Hepatocyte (in vitro differentiated cells): Measurements from ENCODE around the gene PIK3R1. TPM values are rescaled to one million over a fixed set of nuclear protein-coding genes. Genes with fewer than 3 reads are reported as not detected.
A peak's percentile ranks its signal among the peaks of the same experiment; 100 is the strongest.

ENCODE experiments used
- DNase-seq: peaks from one replicate; pipeline ENCODE4 v3.0.0-alpha.2; 2016; ENCODE audit warnings: low spot score
- H2AFZ ChIP-seq: fragments of 200-600 bp; sonication (generic); 2 replicates; pipeline ENCODE4 v1.6.0; 2016; ENCODE audit warnings: antibody characterized with exemption, mild to moderate bottlenecking
- H3K27ac ChIP-seq: fragments of 200-600 bp; sonication (generic); 2 replicates; pipeline ENCODE4 v1.5.1; 2016; ENCODE audit warnings: mild to moderate bottlenecking
- H3K27me3 ChIP-seq: fragments of 200-600 bp; sonication (generic); 2 replicates; pipeline ENCODE4 v1.6.1; 2016
- H3K36me3 ChIP-seq: fragments of 200-600 bp; sonication (generic); replicated peaks from 2 replicates; pipeline ENCODE4 v1.5.1; 2016; ENCODE audit warnings: low read depth; ENCODE audit not compliant: insufficient read depth
- H3K4me1 ChIP-seq: fragments of 200-600 bp; sonication (generic); 2 replicates; pipeline ENCODE4 v1.5.1; 2016; ENCODE audit warnings: mild to moderate bottlenecking, moderate library complexity; ENCODE audit not compliant: insufficient read depth
- H3K4me2 ChIP-seq: fragments of 200-600 bp; sonication (generic); 2 replicates; pipeline ENCODE4 v1.6.0; 2016
- H3K4me3 ChIP-seq: fragments of 200-600 bp; sonication (generic); 2 replicates; pipeline ENCODE4 v1.5.1; 2016; ENCODE audit warnings: mild to moderate bottlenecking
- H3K79me2 ChIP-seq: fragments of 200-600 bp; sonication (generic); 2 replicates; pipeline ENCODE4 v1.6.0; 2017; ENCODE audit warnings: mild to moderate bottlenecking
- H3K9me2 ChIP-seq: fragments of 200-600 bp; sonication (generic); replicated peaks from 2 replicates; pipeline ENCODE4 v1.6.0; 2017; ENCODE audit warnings: mild to moderate bottlenecking; ENCODE audit not compliant: insufficient read depth
- H3K9me3 ChIP-seq: fragments of 200-600 bp; sonication (generic); 2 replicates; pipeline ENCODE4 v1.5.1; 2016; ENCODE audit warnings: low read depth, mild to moderate bottlenecking
- H4K20me1 ChIP-seq: fragments of 200-600 bp; sonication (generic); 2 replicates; pipeline ENCODE4 v1.6.0; 2016; ENCODE audit warnings: mild to moderate bottlenecking; ENCODE audit not compliant: insufficient read depth, poor library complexity, severe bottlenecking
- EZH2 ChIP-seq: fragments of 200-600 bp; sonication (generic); IDR thresholded peaks from 2 replicates; pipeline ENCODE4 v1.6.1; 2016; ENCODE audit warnings: antibody characterized with exemption, mild to moderate bottlenecking, borderline replicate concordance
- EZH2phosphoT487 ChIP-seq: fragments of 200-600 bp; sonication (generic); IDR thresholded peaks from one replicate; pipeline ENCODE4 v1.6.1; 2018; ENCODE audit warnings: antibody characterized with exemption, mild to moderate bottlenecking, low read depth, moderate library complexity; ENCODE audit not compliant: unreplicated experiment, severe bottlenecking
- WGBS: methylation state at CpG from one replicate; pipeline ENCODE4 v1.1.6; 2016; ENCODE audit warnings: low lambda C conversion rate; ENCODE audit errors: missing lambda C conversion rate; 5-methylcytosine and 5-hydroxymethylcytosine counted together
- polyA plus RNA-seq: library from polyadenylated mRNA; unstranded; fragments of >200 nt; fragmentation: Nextera tagmentation; extraction: Ambion mirVana; gene quantifications from 2 replicates; pipeline ENCODE4 v1.2.1, GENCODE V29; 2016
- total RNA-seq: library from RNA; depleted of rRNA; stranded (reverse); fragments of >200 nt; gene quantifications from 2 replicates; pipeline ENCODE4 v1.2.3, GENCODE V29; 2014
- TF ChIP-seq, protein P1 (sequence below): fragments of 200-600 bp; sonication (generic); IDR thresholded peaks from 2 replicates; pipeline ENCODE4 v1.5.1; 2016; ENCODE audit warnings: antibody characterized with exemption, mild to moderate bottlenecking; ENCODE audit not compliant: poor library complexity

The PIK3R1 gene
- total and polyA plus RNA-seq, 2 experiments from 2014 or later: 38.9 to 109 TPM

DNA sequence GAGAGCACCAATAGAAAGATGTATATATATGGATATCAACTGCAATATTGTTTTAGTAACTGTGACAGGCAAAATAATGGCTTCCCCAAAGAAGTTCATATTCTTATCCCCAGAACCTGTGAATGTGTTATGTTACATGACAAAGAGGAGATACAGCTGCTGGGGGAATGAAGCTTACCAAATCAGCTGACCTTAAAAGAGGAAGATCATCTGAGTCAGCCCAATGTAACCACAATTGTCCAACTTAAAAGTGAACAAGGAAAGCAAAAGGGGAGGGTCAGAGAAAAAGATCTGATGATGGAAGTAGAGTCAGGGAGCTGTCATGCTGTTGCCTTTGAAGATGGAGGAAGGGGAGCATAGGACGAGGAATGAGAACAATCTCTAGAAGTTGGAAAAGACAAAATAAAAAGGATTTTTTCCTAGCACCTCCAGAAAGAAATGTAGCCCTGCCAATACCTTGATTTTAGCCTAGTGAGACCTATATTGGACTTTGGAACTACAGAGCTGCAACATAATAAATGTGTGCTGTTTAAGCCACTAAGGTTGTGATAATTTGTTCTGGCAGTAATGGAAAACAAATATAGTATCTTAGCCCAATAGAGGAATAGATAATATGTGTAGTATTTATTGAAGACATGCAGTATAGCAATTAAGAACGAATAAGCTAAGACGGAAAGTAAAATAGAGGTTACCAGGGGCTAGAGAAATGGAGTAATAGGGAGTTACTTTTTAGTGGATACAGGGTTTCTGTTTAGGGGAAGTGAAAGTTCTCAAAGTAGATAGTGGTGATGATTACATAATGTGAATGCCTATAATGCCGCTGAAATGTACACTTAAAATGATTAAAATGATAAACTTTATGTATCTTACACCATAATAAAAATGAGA, 115.9 kb downstream of the PIK3R1 start:
- WGBS: 76% methylated on average over 4 of the region's 4 CpGs
- no peaks in the 10 kb centered on the region for H3K9me3 ChIP-seq
- DNase-seq: no peak
- H3K27me3 ChIP-seq: no peaks in the 10 kb centered on the region
- peak overlapping the region; percentile 52 for H3K4me2 ChIP-seq
- H3K4me1 ChIP-seq: peaks cover 9% of the 10 kb centered on the region
- no peaks in the 10 kb centered on the region for H3K9me2 ChIP-seq
- H2AFZ ChIP-seq: no peak overlapping the region
- peak overlapping the region; percentile 32 for H3K27ac ChIP-seq
- H3K79me2 ChIP-seq: no peaks in the 10 kb centered on the region
- no peak overlapping the region for H3K4me3 ChIP-seq
- no peaks in the 10 kb centered on the region for H4K20me1 ChIP-seq
- no peaks in the 10 kb centered on the region for H3K36me3 ChIP-seq
- TF ChIP-seq, protein P1, sequence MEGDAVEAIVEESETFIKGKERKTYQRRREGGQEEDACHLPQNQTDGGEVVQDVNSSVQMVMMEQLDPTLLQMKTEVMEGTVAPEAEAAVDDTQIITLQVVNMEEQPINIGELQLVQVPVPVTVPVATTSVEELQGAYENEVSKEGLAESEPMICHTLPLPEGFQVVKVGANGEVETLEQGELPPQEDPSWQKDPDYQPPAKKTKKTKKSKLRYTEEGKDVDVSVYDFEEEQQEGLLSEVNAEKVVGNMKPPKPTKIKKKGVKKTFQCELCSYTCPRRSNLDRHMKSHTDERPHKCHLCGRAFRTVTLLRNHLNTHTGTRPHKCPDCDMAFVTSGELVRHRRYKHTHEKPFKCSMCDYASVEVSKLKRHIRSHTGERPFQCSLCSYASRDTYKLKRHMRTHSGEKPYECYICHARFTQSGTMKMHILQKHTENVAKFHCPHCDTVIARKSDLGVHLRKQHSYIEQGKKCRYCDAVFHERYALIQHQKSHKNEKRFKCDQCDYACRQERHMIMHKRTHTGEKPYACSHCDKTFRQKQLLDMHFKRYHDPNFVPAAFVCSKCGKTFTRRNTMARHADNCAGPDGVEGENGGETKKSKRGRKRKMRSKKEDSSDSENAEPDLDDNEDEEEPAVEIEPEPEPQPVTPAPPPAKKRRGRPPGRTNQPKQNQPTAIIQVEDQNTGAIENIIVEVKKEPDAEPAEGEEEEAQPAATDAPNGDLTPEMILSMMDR: no peak
- no peak for TF ChIP-seq EZH2
- TF ChIP-seq EZH2phosphoT487: no peak

DNA sequence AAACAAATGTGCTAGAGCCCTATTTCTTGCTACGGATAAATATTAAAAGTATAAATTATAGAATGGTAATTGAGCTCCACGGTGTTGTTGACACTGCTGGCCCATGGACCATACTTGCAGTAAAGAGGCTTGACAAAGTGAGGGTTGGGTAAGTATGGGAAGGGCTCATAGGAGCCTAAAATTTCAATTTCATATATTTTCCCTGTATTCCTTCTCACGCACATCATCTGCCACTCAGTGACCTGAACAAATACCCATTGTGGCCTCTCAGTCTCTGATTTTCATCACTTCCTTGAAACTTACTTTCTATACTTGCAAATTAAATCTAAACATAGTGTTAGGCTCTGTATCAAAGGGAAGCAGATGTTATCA, 116.5 kb downstream of the PIK3R1 start:
- WGBS: 98% methylated on average over 3 of the region's 3 CpGs
- no peak overlapping the region for H3K27ac ChIP-seq
- peak overlapping the region; percentile 52 for H3K4me2 ChIP-seq
- H3K79me2 ChIP-seq: no peaks in the 10 kb centered on the region
- no peak overlapping the region for H2AFZ ChIP-seq
- H3K4me3 ChIP-seq: no peak overlapping the region
- H4K20me1 ChIP-seq: no peaks in the 10 kb centered on the region
- H3K4me1 ChIP-seq: peaks cover 9% of the 10 kb centered on the region
- H3K9me3 ChIP-seq: no peaks in the 10 kb centered on the region
- no peak for DNase-seq
- no peaks in the 10 kb centered on the region for H3K36me3 ChIP-seq
- TF ChIP-seq, protein P1: no peak
- TF ChIP-seq EZH2 (no peak), EZH2phosphoT487 (no peak)
- H3K27me3 ChIP-seq: no peaks in the 10 kb centered on the region
- no peaks in the 10 kb centered on the region for H3K9me2 ChIP-seq

DNA sequence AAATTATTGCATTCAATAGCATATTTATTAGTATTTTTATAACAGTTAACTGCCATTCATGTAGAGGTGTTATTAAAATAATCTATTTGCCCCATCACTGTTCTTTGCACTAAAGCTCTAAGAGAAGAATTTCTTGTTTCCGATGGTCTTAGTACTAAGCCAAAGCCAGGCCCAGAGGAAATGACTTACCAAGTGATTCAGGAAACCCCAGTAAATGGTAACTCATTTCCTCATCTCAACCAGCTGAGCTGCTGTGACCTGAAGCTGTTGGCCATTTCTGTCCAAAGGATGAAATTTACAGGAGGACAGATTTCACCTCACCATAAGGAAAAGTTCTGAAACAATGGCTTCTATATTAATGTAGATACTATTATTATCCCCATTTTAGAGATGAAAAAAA, 117.0 kb downstream of the PIK3R1 start:
- no peak overlapping the region for H3K4me3 ChIP-seq
- TF ChIP-seq, protein P1: no peak
- TF ChIP-seq EZH2 (no peak), EZH2phosphoT487 (no peak)
- no peak overlapping the region for H3K4me2 ChIP-seq
- H4K20me1 ChIP-seq: no peaks in the 10 kb centered on the region
- no peak overlapping the region for H3K27ac ChIP-seq
- no peak for DNase-seq
- H2AFZ ChIP-seq: no peak overlapping the region
- H3K9me2 ChIP-seq: no peaks in the 10 kb centered on the region
- H3K79me2 ChIP-seq: no peaks in the 10 kb centered on the region
- H3K27me3 ChIP-seq: no peaks in the 10 kb centered on the region
- no peaks in the 10 kb centered on the region for H3K9me3 ChIP-seq
- 90% methylated on average over 1 of the region's 1 CpG for WGBS
- peaks cover 9% of the 10 kb centered on the region for H3K4me1 ChIP-seq
- H3K36me3 ChIP-seq: no peaks in the 10 kb centered on the region
